HG02973 (cell line): ENCODE data around the gene CFAP298.
"Not testable (repeated sequence)": the region's sequence is repeated elsewhere in the genome, so short reads cannot be mapped to it uniquely, and the experiment has no call there.

Experiments used
- ATAC-seq: cut with Tn5 transposase; IDR thresholded peaks from one replicate; pipeline ENCODE4 v1.9.1; 2021; ENCODE audit warnings: moderate library complexity; ENCODE audit not compliant: unreplicated experiment

Gene CFAP298

GRCh38 chr21:32569261-32570230 lies 42.6 kb downstream of the CFAP298 start:
- ATAC-seq: peak; percentile 74

GRCh38 chr21:32567626-32568025 lies 44.6 kb downstream of the CFAP298 start:
- ATAC-seq: no peak

- no peak for ATAC-seq
Measured at GRCh38 chr21:32566741-32567389, 45.3 kb downstream of the CFAP298 start.

DNA sequence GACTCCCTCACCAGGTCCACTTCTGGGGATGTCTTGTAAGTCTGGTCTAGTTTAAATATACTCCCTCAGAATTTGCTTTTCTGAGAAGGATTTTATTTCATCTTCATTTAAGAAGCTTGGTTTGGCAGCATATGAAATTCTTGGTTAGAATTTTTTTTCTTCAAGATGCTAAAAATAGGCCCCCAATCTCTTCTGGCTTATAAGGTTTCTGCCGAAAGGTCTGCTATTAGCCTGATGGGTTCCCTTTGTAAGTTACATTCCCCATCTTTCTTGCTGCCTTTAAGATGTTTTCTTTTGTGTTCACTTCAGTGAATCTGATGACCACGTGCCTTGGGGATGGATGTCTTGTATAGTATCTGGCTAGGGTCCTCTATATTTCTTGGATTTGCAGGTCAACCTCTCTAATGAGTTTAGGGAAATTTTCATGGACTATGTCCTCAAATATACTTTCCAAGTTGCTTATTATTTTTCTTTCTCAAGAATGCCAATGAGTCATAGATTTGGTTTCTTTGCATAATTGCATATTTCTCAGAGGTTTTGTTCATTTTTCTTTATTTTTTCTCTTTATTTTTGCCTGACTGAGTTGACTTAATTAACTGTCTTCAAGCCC lies 46.2 kb downstream of the CFAP298 start:
- no peak for ATAC-seq

GRCh38 chr21:32562915-32563314 lies 49.3 kb downstream of the CFAP298 start:
- no peak for ATAC-seq

DNA sequence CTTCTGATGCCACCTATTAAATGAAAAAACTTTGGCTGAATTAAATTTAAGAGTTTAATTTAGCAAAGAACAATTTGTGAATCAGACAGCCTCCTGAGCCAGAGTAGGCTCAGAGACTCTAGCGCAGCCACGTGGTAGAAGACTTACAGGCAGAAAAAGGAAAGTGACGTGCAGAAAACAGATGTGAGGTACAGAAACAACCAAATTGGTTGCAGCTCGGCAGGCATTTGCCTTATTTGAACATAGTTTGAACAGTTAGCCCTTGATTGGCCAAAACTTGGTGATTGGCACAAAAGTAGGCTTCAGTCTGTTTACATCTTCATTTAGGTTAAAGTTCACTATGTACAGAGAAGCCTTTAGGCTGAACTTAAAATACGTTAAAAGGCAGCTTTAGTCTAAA lies 49.8 kb downstream of the CFAP298 start:
- no peak for ATAC-seq

DNA sequence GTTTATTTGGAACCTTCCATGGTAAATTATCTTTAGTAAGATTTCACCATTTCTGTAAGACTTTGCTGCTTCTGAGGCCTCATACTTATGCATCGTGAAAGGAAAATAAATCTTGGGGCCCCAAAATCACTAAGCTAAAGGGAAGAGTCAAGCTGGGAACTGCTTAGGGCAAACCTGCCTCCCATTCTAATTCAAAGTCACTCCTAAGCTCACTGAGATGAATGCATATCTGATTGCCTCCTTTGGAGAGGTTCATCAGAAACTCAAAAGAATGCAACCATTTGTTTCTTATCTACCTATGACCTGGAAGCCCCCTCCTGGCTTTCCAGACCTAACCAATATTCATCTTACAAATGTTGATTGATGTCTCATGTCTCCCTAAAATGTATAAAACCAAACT lies 50.7 kb downstream of the CFAP298 start:
- not testable (repeated sequence) for ATAC-seq

GRCh38 chr21:32560896-32561295 lies 51.3 kb downstream of the CFAP298 start:
- ATAC-seq: no peak

DNA sequence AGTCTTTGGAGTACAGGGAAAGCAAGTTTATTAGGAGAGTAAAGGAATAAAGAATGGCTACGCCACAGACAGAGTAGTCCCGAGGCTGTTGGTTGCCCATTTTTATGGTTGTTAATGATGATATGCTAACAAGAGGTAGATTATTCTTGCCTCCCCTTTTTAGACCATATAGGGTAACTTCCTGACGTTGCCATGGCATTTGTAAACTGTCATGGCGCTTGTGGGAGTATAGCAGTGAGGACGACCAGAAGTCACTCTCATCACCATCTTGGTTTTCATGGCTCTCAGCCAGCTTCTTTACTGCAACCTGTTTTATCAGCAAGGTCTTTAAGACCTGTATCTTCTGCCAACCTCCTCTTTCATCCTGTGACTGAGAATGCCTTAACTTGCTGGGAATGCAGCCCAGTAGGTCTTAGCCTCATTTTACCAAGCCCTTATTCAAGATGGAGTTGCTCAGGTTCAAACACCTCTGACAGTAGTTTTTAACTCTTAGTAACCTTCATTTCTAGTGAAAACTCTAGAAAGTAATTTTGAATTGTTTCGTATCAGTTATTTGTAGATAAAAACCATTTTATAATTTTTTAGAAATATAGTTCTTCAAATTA lies 53.1 kb downstream of the CFAP298 start:
- no peak for ATAC-seq

GRCh38 chr21:32558106-32558505 lies 54.1 kb downstream of the CFAP298 start:
- no peak for ATAC-seq

DNA sequence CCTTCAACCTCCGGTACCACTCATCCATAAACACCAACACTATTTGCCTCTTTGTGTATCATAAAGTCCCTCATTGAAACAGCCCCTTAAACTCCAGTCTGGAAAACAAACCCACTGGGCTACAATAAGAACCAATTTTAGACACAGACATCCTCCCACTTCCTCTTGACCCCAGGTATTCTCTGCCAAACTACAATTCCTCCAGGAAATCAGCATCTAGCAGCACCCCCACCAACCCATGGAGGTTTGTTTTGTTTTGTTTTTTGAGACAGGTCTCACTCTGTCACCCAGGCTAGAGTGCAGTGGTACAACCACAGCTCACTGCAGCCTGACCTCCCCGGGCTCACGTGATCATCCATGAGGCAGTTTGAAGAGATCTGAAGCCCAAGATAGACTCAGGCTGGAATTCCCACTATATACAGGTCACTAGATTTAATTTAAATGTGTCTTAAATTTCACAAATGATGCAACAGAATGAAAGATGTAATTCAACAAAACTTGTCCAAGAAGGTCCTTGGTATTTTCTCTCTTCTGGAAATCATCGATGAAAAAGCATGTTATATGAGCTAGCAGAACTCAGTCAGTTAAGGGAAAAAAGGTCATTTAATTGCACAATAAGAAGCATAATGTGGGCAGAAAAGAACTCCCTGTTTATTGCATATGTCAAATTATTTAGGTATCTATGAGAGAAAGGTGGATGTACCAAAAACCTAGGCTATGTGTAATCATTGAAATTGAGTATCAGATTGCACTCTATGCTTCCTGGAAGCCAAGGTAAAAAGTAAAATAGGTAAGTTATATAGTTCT lies 57.1 kb downstream of the CFAP298 start:
- no peak for ATAC-seq

GRCh38 chr21:32549886-32550285 lies 62.3 kb downstream of the CFAP298 start:
- ATAC-seq: no peak

DNA sequence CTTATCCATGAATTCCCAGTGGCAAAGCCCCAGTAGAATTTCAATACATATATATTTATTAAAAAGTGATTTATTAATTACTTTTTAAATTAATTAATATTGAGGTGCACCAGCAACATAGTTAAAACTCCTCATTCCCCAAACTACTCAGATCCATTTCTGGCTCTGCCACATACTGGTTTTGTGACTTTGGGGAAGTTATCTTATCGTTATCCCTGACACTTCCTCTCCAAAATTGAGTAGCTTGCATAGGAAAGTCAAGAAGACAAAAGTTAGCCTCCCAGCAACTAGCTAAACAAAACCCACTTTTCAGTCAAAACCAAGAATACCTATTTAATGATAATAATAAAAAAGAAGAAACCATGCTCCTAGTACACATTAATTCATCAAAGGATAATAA lies 62.7 kb downstream of the CFAP298 start:
- no peak for ATAC-seq
